Measurements from ENCODE around the gene CMTM5. TPM values are rescaled to one million over a fixed set of nuclear protein-coding genes. Genes with fewer than 3 reads are reported as not detected.
"Not testable (repeated sequence)": the region's sequence is repeated elsewhere in the genome, so short reads cannot be mapped to it uniquely, and the experiment has no call there.

Gene CMTM5
- polyA plus RNA-seq, 1 experiment, result not detected

DNA sequence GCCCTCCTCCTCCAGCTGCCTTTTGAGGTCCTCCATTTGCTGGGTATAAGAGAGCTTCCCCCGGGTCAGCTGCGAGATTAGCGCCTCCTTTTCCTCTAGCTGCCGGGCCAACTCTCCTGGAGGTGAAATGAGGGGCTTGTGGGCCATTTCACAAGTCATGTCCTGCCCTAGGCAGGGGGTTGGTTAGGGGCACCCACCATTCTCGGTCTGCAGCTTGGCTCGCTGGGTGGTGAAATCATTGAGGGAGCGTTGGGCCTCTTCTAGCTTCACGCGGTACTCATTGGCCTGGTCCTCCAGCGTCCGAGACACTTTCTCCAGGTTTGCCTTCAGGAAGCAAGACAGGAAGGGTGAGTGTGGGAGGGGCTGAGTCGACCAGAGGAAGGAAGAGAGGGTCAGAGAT lies 12.6 kb downstream of the CMTM5 start:
- no peak for DNase-seq (ENCODE audit: low read depth)
- ChIA-PET POLR2A (no interaction called here), CTCF (interaction anchor here (1.8 to 2.1 kb wide), 2 partner anchors 10 to 62 kb away, joined by 7 to 10 read pairs; no protein-coding TSS in a partner anchor)
- Histone ChIP-seq H3K36me3 (ENCODE audit: control insufficient read depth, insufficient read depth, low read length) (no peaks in the 10 kb centered on the region), H3K4me3 (ENCODE audit: low read depth, low read length) (no peak overlapping the region), H3K27me3 (ENCODE audit: control insufficient read depth, insufficient read depth, low read length) (peaks cover 2% of the 10 kb centered on the region; the same call in 1 of the 2 replicates)
- TF ChIP-seq, protein P1, sequence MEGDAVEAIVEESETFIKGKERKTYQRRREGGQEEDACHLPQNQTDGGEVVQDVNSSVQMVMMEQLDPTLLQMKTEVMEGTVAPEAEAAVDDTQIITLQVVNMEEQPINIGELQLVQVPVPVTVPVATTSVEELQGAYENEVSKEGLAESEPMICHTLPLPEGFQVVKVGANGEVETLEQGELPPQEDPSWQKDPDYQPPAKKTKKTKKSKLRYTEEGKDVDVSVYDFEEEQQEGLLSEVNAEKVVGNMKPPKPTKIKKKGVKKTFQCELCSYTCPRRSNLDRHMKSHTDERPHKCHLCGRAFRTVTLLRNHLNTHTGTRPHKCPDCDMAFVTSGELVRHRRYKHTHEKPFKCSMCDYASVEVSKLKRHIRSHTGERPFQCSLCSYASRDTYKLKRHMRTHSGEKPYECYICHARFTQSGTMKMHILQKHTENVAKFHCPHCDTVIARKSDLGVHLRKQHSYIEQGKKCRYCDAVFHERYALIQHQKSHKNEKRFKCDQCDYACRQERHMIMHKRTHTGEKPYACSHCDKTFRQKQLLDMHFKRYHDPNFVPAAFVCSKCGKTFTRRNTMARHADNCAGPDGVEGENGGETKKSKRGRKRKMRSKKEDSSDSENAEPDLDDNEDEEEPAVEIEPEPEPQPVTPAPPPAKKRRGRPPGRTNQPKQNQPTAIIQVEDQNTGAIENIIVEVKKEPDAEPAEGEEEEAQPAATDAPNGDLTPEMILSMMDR (IDR thresholded peaks at IDR 0.05; ENCODE audit: insufficient read depth, low read depth, low read length), result no peak

DNA sequence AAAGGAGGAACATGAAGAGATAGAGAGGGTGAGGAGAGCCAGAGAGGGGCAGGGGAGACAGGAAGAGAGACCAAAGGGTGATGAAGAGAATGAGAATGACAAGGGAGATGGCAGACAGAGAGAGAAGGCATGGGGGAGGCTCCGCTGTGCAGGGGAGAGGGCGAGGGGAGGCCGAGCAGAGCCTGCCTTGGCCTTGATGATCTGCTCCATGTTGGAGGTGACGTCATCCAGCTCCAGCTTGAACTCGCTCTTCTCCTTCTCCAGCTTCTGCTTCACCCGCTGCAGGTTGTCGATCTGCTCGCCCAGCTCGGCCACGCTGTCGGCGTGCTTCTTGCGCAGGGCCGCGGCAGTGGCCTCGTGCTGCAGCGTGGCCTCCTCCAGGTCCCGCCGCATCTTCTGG lies 13.0 kb downstream of the CMTM5 start:
- H3K36me3 ChIP-seq (ENCODE audit: control insufficient read depth, insufficient read depth, low read length); H3K4me3 ChIP-seq (ENCODE audit: low read depth, low read length); POLR2A ChIA-PET; H3K27me3 ChIP-seq (ENCODE audit: control insufficient read depth, insufficient read depth, low read length); DNase-seq (ENCODE audit: low read depth): not testable (repeated sequence)
- CTCF ChIA-PET, result interaction anchor here (7.1 kb wide), 1 partner anchor 11 kb away, joined by 42 read pairs; no protein-coding TSS in a partner anchor

DNA sequence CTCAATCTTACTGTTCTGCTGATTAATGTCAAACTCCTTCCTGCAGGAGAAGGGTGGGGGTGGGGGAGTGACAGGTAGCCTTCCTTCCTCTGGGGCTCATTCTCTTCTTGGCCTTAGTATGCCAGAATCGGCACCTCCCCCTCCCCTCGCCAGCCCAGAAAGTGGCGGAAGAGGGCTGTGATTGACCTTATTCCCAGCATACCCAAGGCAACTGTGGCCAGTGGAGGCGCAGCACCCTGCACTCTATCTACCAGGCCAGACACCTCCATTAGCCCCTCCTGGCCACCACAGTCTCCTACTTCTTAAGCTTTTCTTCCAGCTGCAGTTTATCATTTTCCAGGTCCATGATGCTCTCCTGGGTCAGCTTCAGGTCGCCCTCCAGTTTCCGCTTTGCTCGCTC lies 15.8 kb downstream of the CMTM5 start:
- CTCF ChIA-PET, result interaction anchor here (7.1 kb wide), 1 partner anchor 14 kb away, joined by 42 read pairs; no protein-coding TSS in a partner anchor
- H3K4me3 ChIP-seq (ENCODE audit: low read depth, low read length), result no peak overlapping the region
- no peaks in the 10 kb centered on the region for H3K36me3 ChIP-seq (ENCODE audit: control insufficient read depth, insufficient read depth, low read length)
- DNase-seq (ENCODE audit: low read depth), result no peak
- H3K27me3 ChIP-seq (ENCODE audit: control insufficient read depth, insufficient read depth, low read length), result peaks cover 3% of the 10 kb centered on the region; the same call in 1 of the 2 replicates
- TF ChIP-seq, protein P1 (IDR thresholded peaks at IDR 0.05; ENCODE audit: insufficient read depth, low read depth, low read length), result no peak
- POLR2A ChIA-PET, result no interaction called here

DNA sequence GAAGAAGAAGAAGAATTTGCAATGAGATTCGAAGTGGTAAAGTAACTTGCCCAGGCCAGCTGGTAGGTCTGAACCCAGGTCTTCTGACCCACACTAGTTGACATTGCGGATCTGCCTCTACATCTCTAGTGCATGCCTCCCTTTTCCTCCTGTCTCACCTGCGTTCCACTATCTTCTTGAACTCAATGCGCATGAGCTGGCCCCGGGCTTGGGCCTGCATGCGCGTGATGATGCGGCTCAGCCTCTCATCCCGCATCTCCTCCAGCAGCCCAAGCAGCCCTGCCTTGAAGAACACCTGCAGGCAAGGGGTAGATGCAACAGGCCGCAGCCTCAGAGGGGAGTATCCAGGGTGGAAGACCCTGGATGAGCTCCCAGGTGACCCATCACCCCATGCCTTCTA lies 19.3 kb downstream of the CMTM5 start:
- TF ChIP-seq, protein P1 (IDR thresholded peaks at IDR 0.05; ENCODE audit: insufficient read depth, low read depth, low read length), result no peak
- Histone ChIP-seq H3K4me3 (ENCODE audit: low read depth, low read length) (no peak overlapping the region), H3K36me3 (ENCODE audit: control insufficient read depth, insufficient read depth, low read length) (no peaks in the 10 kb centered on the region), H3K27me3 (ENCODE audit: control insufficient read depth, insufficient read depth, low read length) (peaks cover 5% of the 10 kb centered on the region; the same call in 1 of the 2 replicates)
- DNase-seq (ENCODE audit: low read depth), result no peak
- ChIA-PET CTCF (interaction anchor here (7.1 kb wide), 1 partner anchor 17 kb away, joined by 42 read pairs; no protein-coding TSS in a partner anchor), POLR2A (no interaction called here)

DNA sequence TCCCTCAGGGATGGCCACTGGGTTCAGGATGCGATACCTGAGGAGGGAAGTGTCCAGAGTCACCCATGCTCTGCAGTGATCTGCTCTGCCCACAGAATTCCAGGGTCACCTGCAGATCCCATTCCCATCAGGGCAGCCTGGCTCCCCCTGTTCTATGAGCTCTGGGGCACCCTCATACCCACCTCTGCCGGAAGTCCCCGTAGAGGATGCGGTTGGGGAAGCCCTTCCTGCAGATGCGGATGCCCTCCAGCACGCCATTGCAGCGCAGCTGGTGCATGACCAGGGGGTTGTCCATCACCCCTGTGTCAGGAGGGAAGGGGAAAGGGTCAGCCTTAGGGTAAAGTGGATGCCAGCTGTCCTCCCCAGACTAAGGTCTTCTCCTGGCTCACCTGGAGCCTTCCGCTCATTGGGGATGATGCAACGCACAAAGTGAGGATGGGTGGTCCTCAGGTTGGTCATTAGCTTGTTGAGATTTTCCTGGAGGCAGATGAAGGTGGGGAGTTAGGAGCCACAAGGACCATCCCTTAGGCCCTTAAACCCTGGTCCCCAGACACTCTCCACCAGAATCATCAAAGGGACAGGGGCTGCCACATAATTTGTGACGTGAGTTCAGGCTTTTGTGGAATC lies 20.0 kb downstream of the CMTM5 start:
- no peak for DNase-seq (ENCODE audit: low read depth)
- ChIA-PET POLR2A (no interaction called here), CTCF (interaction anchor here (7.1 kb wide), 1 partner anchor 18 kb away, joined by 42 read pairs; no protein-coding TSS in a partner anchor)
- TF ChIP-seq, protein P1 (IDR thresholded peaks at IDR 0.05; ENCODE audit: insufficient read depth, low read depth, low read length), result no peak
- no peak overlapping the region for H3K4me3 ChIP-seq (ENCODE audit: low read depth, low read length)
- no peaks in the 10 kb centered on the region for H3K36me3 ChIP-seq (ENCODE audit: control insufficient read depth, insufficient read depth, low read length)
- peaks cover 5% of the 10 kb centered on the region; the same call in 1 of the 2 replicates for H3K27me3 ChIP-seq (ENCODE audit: control insufficient read depth, insufficient read depth, low read length)

Data from BJ (cell line).